Upper lobe of left lung (tissue), 6 donors: ENCODE data around the gene PTCH2. TPM values are rescaled to one million over a fixed set of nuclear protein-coding genes. Genes with fewer than 3 reads are reported as not detected.
A peak's percentile ranks its signal among the peaks of the same experiment; 100 is the strongest.

Experiments
- ATAC-seq, 2 donors: fragments of 200-7000 bp; cut with Tn5 transposase; one replicate each; pipeline ENCODE4 v1.9.1; 2022; ENCODE audit warnings: mild to moderate bottlenecking in 2 of 2, moderate library complexity in 2 of 2; ENCODE audit not compliant: low FRiP score in 2 of 2
- DNase-seq, 2 donors: peaks; one replicate each; pipeline ENCODE4 v3.0.0-alpha.2; 2019 to 2020
- H3K27ac ChIP-seq, 4 donors: fragments of 200-600 bp; sonication (generic); one replicate each; pipeline ENCODE4 v1.5.1; 2016 to 2019
- H3K27me3 ChIP-seq, 4 donors: fragments of 200-600 bp; sonication (generic); one replicate each; pipeline ENCODE4 v1.5.1; 2017 to 2019
- H3K36me3 ChIP-seq, 4 donors: fragments of 200-600 bp; sonication (generic); one replicate each; pipeline ENCODE4 v1.5.1; 2016 to 2019
- H3K4me1 ChIP-seq, 4 donors: fragments of 200-600 bp; sonication (generic); one replicate each; pipeline ENCODE4 v1.5.1; 2018 to 2019
- H3K4me3 ChIP-seq, 4 donors: fragments of 200-600 bp; sonication (generic); one replicate each; pipeline ENCODE4 v1.5.1; 2017 to 2019; ENCODE audit warnings: mild to moderate bottlenecking in 2 of 4, moderate library complexity in 1 of 4
- H3K9me3 ChIP-seq, 4 donors: fragments of 200-600 bp; sonication (generic); one replicate each; pipeline ENCODE4 v1.5.1; 2018 to 2019
- CTCF ChIP-seq, 6 experiments: fragments of 450-650 bp in 4 of 6; fragments of 200-600 bp in 2 of 6; sonication (generic) in 2 of 6; IDR thresholded peaks; one replicate each; pipeline ENCODE4 v1.5.1; 2016 to 2019; ENCODE audit warnings: antibody characterized with exemption in 6 of 6
- EP300 ChIP-seq, 4 donors: sonication (generic); formaldehyde crosslinking; IDR thresholded peaks; one replicate each; pipeline ENCODE4 v1.5.1; 2017; ENCODE audit warnings: antibody characterized with exemption in 4 of 4, control low read depth in 2 of 4
- POLR2A ChIP-seq, 4 donors: fragments of 450-650 bp; IDR thresholded peaks; one replicate each; pipeline ENCODE4 v1.5.1; 2016 to 2017; ENCODE audit warnings: antibody characterized with exemption in 4 of 4, mild to moderate bottlenecking in 2 of 4
- POLR2AphosphoS5 ChIP-seq, 2 donors: sonication (generic); formaldehyde crosslinking; IDR thresholded peaks; one replicate each; pipeline ENCODE4 v1.5.1; 2017; ENCODE audit warnings: antibody characterized with exemption in 2 of 2
- WGBS, 2 donors: methylation state at CpG; one replicate each; pipeline ENCODE4 v1.1.5; 2017 to 2018; 5-methylcytosine and 5-hydroxymethylcytosine counted together
- total RNA-seq, 6 donors: library from RNA; depleted of rRNA in 4 of 6; stranded (reverse); fragments of >200 nt in 4 of 6; gene quantifications; one replicate each; pipeline versions ENCODE4 v1.1.0 to v1.2.1, GENCODE V29; 2016 to 2021
- donor health status: DM: no; HTN: no; CAD: no; lungs with moderate emphysema.
- donor health status: DM: no; HTN: yes; CAD: no; lungs with severe emphysema.

PTCH2 gene
- total RNA-seq, 6 donors from 2014 or later = 0.30 to 1.4 (median 0.82) TPM

GRCh38 chr1:44848456-44849181, 5.6 kb upstream of the PTCH2 start:
- peaks cover 0 to 2% (median 0%) of the 10 kb centered on the region in 4 donors for H3K4me1 ChIP-seq
- ATAC-seq (no peak), DNase-seq (no peak)
- WGBS, 2 donors = 76 to 86% methylated on average over 7 of the region's 7 CpGs
- no peak overlapping the region for H3K27ac ChIP-seq
- H3K27me3 ChIP-seq = no peaks in the 10 kb centered on the region
- no peak overlapping the region for H3K4me3 ChIP-seq
- H3K9me3 ChIP-seq = no peaks in the 10 kb centered on the region
- H3K36me3 ChIP-seq = peaks cover 0 to 7% (median 0%) of the 10 kb centered on the region in 4 donors
- no peak for TF ChIP-seq EP300 (IDR thresholded peaks at IDR 0.05)
- TF ChIP-seq POLR2AphosphoS5 (IDR thresholded peaks at IDR 0.05) = no peak
- TF ChIP-seq CTCF (IDR thresholded peaks at IDR 0.05) = no peak
- no peak for TF ChIP-seq POLR2A (IDR thresholded peaks at IDR 0.05)

GRCh38 chr1:44847845-44848244, 4.8 kb upstream of the PTCH2 start:
- Histone ChIP-seq H3K27ac (no peak overlapping the region), H3K4me3 (no peak overlapping the region), H3K9me3 (no peaks in the 10 kb centered on the region), H3K4me1 (peaks cover 7 to 9% (median 7%) of the 10 kb centered on the region in 4 donors), H3K27me3 (peaks cover 0 to 5% (median 0%) of the 10 kb centered on the region in 4 donors), H3K36me3 (peaks cover 0 to 7% (median 0%) of the 10 kb centered on the region in 4 donors)
- DNase-seq = no peak
- no peak for TF ChIP-seq EP300 (IDR thresholded peaks at IDR 0.05)
- no peak for TF ChIP-seq POLR2A (IDR thresholded peaks at IDR 0.05)
- TF ChIP-seq CTCF (IDR thresholded peaks at IDR 0.05) = no peak
- TF ChIP-seq POLR2AphosphoS5 (IDR thresholded peaks at IDR 0.05) = no peak
- no peak for ATAC-seq
- whole genome bisulfite sequencing, 2 donors = 78 to 90% methylated on average over 1 of the region's 1 CpG

- Histone ChIP-seq H3K4me1 (peaks cover 10 to 15% (median 12%) of the 10 kb centered on the region in 4 donors), H3K27ac (no peak overlapping the region), H3K36me3 (peaks cover 0 to 7% (median 0%) of the 10 kb centered on the region in 4 donors), H3K27me3 (peaks cover 0 to 5% (median 0%) of the 10 kb centered on the region in 4 donors), H3K4me3 (no peak overlapping the region), H3K9me3 (no peaks in the 10 kb centered on the region)
- WGBS, 2 donors = 92 to 100% methylated on average over 1 of the region's 1 CpG
- DNase-seq (no peak), ATAC-seq (no peak)
- TF ChIP-seq POLR2A (IDR thresholded peaks at IDR 0.05) (no peak), EP300 (IDR thresholded peaks at IDR 0.05) (no peak), POLR2AphosphoS5 (IDR thresholded peaks at IDR 0.05) (no peak), CTCF (IDR thresholded peaks at IDR 0.05) (no peak)
These were observed 3.9 kb upstream of the PTCH2 start for GRCh38 chr1:44846985-44847384.

- peak in 1 of 2 donors; percentile 11 for ATAC-seq
- Histone ChIP-seq H3K4me1 (peaks cover 10 to 15% (median 12%) of the 10 kb centered on the region in 4 donors), H3K36me3 (no peaks in the 10 kb centered on the region), H3K4me3 (peak overlapping the region in 3 of 4 donors; percentile 39 to 55 (median 54)), H3K27me3 (peaks cover 0 to 5% (median 0%) of the 10 kb centered on the region in 4 donors), H3K27ac (no peak overlapping the region), H3K9me3 (no peaks in the 10 kb centered on the region)
- no peak for DNase-seq
- 78 to 87% methylated on average over 14 of the region's 16 CpGs for WGBS, 2 donors
- TF ChIP-seq POLR2AphosphoS5 (IDR thresholded peaks at IDR 0.05) (no peak), CTCF (IDR thresholded peaks at IDR 0.05) (no peak), EP300 (IDR thresholded peaks at IDR 0.05) (no peak), POLR2A (IDR thresholded peaks at IDR 0.05) (no peak)
These were observed 579 bp downstream of the PTCH2 start for GRCh38 chr1:44842486-44842861.
